LNCAP (cell line): ENCODE results near the gene FNDC11.

Experiments
- TF ChIP-seq, protein P1 (sequence below): fragments of 450-650 bp; IDR thresholded peaks from 2 replicates; pipeline ENCODE4 v1.5.1; 2017; ENCODE audit warnings: mild to moderate bottlenecking

The FNDC11 gene

DNA sequence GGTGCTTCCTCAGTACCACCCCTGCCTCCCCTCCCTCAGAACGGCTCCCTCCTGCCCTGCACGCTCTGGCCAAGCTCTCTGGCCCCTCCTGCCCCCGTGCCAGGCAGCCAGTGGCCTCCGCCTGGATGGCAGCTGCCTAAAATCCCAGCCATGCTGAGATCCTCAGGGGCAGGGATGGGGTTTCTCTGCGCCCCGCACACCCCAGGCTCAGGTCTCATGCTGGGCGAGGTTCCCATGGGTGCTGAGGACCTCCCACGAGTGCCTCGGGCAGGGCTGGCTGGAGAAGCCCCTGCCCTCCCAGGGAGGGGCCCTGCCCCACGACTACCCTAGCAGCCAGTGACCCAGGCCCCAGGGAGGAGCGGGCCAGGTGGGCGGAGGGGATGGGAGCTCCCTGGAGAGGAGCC, 19.5 kb upstream of the FNDC11 start:
- TF ChIP-seq, protein P1, sequence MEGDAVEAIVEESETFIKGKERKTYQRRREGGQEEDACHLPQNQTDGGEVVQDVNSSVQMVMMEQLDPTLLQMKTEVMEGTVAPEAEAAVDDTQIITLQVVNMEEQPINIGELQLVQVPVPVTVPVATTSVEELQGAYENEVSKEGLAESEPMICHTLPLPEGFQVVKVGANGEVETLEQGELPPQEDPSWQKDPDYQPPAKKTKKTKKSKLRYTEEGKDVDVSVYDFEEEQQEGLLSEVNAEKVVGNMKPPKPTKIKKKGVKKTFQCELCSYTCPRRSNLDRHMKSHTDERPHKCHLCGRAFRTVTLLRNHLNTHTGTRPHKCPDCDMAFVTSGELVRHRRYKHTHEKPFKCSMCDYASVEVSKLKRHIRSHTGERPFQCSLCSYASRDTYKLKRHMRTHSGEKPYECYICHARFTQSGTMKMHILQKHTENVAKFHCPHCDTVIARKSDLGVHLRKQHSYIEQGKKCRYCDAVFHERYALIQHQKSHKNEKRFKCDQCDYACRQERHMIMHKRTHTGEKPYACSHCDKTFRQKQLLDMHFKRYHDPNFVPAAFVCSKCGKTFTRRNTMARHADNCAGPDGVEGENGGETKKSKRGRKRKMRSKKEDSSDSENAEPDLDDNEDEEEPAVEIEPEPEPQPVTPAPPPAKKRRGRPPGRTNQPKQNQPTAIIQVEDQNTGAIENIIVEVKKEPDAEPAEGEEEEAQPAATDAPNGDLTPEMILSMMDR = no peak

DNA sequence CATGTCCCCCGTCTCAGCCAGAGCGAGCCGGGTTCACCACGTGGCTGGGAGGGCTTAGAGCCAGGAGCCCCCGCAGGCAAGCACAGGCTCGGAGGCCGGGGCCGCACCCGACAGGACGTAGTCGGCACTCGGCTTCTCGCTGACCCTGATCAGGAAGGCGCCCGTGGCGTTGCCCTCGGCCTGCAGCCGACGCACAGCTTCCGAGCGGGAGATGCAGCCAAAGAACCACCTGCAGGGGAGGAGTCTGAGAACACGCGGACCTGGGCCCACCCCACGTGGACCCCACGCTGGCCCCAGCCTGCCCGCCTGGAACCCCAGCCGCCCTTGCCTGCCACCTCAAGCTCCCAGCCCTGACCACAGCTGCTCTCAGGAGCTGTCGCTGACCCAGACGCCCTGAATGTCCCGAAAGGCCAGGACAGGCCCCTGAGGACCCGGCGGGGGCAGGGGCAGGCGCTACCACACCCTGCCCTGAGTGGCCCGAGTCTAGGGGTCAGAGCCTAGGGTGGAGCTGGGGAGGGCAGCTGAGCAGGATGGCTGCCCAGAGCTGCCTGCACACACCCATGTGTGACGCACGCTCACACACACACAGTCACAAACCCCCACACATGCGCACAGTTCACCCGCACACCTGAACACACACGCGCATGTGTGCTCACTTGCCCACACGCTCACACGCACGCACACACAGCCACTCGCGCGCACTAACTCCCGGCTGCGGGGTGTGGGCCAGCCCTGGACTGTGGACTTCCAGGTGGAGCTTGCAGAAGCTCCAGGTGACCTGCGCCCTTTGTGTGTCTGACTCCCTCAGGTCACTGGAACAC, 18.9 kb upstream of the FNDC11 start:
- TF ChIP-seq, protein P1 = no peak

GRCh38 chr20:63536241-63536977, 17.6 kb upstream of the FNDC11 start:
- TF ChIP-seq, protein P1 = no peak

DNA sequence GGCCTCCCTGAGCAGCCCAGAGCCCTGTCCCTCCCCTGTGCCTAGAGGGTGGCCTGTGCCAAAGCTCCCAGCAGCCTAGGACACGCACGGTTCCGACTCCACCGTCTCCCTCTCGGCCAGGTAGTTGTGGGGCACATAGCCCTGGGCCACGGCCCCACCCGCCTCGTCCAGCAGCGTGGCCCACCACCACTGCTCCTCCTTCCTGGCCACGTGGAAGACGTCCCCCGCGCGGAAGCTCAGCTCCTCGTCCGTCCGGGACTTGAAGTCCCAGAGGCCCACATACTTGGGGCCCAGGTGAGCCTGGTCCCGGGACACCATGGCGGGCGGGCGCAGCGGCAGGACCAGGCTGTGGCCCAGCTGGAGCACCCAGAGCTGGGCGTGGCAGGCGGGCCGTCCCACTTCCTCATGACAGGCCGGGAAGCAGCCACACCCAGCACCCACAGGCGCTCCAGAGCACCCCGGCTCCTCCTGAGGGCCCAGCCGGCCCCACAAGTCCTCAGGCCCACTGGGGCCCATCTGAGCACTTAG, 16.9 kb upstream of the FNDC11 start, which contains the start of gene PTK6:
PTK6 (minus strand) TSS at position 380 of the 528 bp plus-strand sequence; CDS start at position 318, 62 bp downstream.
- TF ChIP-seq, protein P1 = no peak

- TF ChIP-seq, protein P1 = peak; percentile 84
These were observed 16.3 kb upstream of the FNDC11 start for GRCh38 chr20:63537525-63538203.

GRCh38 chr20:63538204-63539091, 15.5 kb upstream of the FNDC11 start:
- TF ChIP-seq, protein P1 = no peak; the same call in 1 of the 2 replicates
